Measurements from ENCODE around the gene SEMA6B.
A peak's percentile ranks its signal among the peaks of the same experiment; 100 is the strongest.

DNA sequence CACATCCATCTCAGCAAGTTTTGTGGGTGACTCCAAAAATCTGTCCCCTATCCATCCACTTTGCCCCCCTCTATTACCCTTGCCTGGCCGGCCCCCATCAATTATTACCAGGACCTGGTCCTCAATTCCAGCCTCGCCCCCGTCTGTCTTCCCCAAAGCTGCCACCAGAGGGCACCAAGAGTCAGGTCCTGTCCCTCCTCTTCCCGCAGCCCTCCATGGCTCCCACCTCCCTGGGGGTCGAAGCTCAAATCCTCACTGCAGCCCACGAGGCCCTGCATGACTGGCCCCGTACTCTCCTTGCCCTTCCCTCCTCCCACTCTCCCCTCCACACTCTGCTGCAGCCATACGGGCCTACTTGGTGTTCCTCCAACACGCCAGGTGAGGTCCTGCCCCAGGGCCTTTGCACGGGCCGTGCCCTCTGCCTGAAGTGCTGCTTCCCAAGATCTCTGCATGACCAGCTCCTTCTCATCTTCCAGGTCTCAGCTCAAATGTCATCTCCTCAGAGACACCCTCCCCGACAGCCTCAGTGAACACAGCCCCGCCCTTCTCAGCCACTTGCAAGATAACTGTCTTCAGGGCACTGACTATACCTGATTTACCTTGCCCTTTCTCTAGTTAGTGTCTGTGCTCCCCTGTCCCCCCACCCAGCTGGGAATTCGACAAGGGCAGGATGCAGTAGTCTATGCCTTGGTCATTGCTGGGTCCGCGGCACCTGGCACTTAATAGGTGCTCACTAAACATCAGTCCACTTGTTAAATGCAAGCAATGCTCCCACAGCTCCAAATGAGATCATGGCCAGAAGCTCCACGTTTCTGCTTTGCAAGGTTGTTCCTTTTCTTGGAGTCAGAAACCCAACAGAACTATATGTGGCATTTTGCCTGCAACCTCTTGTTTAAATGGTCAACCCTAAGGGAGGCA lies 16.8 kb upstream of the SEMA6B start:
- TF ChIP-seq, protein P1, sequence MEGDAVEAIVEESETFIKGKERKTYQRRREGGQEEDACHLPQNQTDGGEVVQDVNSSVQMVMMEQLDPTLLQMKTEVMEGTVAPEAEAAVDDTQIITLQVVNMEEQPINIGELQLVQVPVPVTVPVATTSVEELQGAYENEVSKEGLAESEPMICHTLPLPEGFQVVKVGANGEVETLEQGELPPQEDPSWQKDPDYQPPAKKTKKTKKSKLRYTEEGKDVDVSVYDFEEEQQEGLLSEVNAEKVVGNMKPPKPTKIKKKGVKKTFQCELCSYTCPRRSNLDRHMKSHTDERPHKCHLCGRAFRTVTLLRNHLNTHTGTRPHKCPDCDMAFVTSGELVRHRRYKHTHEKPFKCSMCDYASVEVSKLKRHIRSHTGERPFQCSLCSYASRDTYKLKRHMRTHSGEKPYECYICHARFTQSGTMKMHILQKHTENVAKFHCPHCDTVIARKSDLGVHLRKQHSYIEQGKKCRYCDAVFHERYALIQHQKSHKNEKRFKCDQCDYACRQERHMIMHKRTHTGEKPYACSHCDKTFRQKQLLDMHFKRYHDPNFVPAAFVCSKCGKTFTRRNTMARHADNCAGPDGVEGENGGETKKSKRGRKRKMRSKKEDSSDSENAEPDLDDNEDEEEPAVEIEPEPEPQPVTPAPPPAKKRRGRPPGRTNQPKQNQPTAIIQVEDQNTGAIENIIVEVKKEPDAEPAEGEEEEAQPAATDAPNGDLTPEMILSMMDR (IDR thresholded peaks at IDR 0.05) = peak; percentile 72
- no peak for TF ChIP-seq EZH2 (IDR thresholded peaks at IDR 0.05; ENCODE audit: borderline replicate concordance, insufficient read depth, low read depth, low read length, poor library complexity, severe bottlenecking)

Data from B cell (primary cell).